Calu3 (cell line): ENCODE results near the gene CD302. TPM values are rescaled to one million over a fixed set of nuclear protein-coding genes. Genes with fewer than 3 reads are reported as not detected.

Experiments
- BruUV-seq: library from RNA; stranded (reverse); fragments of 400-500 nt; replicated peaks from 2 replicates; lab custom pipeline; 2021; lab: Mats Ljungman, UMichigan
- CTCF ChIA-PET: fragments of 300-600 bp; sonication (Branson Sonifier 250); formaldehyde crosslinking; loops from one replicate; lab custom pipeline; 2022; ENCODE audit warnings: antibody characterized with exemption; lab: Charles Lee
- DNase-seq: peaks from one replicate; pipeline ENCODE4 v3.0.0; 2022
- H3K27ac Mint-ChIP-seq: one replicate; pipeline ENCODE4 v1.8.0; 2022; ENCODE audit warnings: mixed read lengths; ENCODE audit not compliant: unreplicated experiment
- H3K27me3 Mint-ChIP-seq: one replicate; pipeline ENCODE4 v1.8.0; 2022; ENCODE audit warnings: mixed read lengths; ENCODE audit not compliant: unreplicated experiment
- H3K36me3 Mint-ChIP-seq: one replicate; pipeline ENCODE4 v1.8.0; 2022; ENCODE audit warnings: mild to moderate bottlenecking, moderate library complexity, mixed read lengths; ENCODE audit not compliant: insufficient read depth, unreplicated experiment
- H3K4me1 Mint-ChIP-seq: one replicate; pipeline ENCODE4 v1.8.0; 2022; ENCODE audit warnings: mild to moderate bottlenecking, low read depth, mixed read lengths; ENCODE audit not compliant: unreplicated experiment
- H3K4me3 Mint-ChIP-seq: one replicate; pipeline ENCODE4 v1.8.0; 2022; ENCODE audit warnings: mild to moderate bottlenecking, low read depth, moderate library complexity, mixed read lengths; ENCODE audit not compliant: unreplicated experiment
- H3K9me3 Mint-ChIP-seq: one replicate; pipeline ENCODE4 v1.8.0; 2022; ENCODE audit warnings: low read depth, mixed read lengths; ENCODE audit not compliant: unreplicated experiment
- intact Hi-C: fragments of 100-400 bp; cut with micrococcal nuclease; formaldehyde crosslinking; loops from one replicate; pipeline ENCODE4 v1.10.0; 2022; ENCODE audit not compliant: unreplicated experiment
- total RNA-seq: library from RNA; stranded (reverse); gene quantifications from 2 replicates; pipeline ENCODE4 v1.2.3, GENCODE V29; 2022
- TF ChIP-seq, protein P1 (sequence below): fragments of 200-600 bp; IDR thresholded peaks from one replicate; pipeline ENCODE4 v1.8.0; 2022; ENCODE audit warnings: antibody characterized with exemption; ENCODE audit not compliant: unreplicated experiment

CD302 gene
- total RNA-seq, 1 experiment from 2014 or later, result 5.4 TPM

DNA sequence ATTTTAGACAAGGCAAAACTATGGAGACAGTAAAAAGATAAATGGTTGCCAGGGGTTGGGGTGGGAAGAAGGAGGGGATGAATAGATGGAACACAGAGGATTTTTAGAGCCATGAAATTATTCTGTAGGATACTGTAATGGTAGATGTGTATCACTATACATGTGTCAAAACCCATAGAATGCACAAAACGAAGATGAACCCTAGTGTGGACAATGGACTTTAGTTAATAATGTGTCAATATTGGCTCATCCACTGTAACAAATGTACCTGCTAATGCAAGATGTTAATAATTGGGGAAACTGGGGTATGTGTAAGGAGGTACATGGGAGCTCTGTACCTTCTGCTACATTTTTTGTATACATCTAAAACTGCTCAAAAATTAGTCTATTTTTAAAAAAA, 1.8 kb upstream of the CD302 start:
- H3K9me3 Mint-ChIP-seq, result no peaks in the 10 kb centered on the region
- CTCF ChIA-PET, result no interaction called here
- peaks cover 28% of the 10 kb centered on the region for H3K36me3 Mint-ChIP-seq
- intact Hi-C loops, result loop anchor here (10.0 kb wide), 1 partner anchor 165 kb away; no protein-coding TSS in a partner anchor
- H3K4me3 Mint-ChIP-seq, result no peak overlapping the region
- H3K27me3 Mint-ChIP-seq, result no peaks in the 10 kb centered on the region
- DNase-seq, result no peak
- TF ChIP-seq, protein P1, sequence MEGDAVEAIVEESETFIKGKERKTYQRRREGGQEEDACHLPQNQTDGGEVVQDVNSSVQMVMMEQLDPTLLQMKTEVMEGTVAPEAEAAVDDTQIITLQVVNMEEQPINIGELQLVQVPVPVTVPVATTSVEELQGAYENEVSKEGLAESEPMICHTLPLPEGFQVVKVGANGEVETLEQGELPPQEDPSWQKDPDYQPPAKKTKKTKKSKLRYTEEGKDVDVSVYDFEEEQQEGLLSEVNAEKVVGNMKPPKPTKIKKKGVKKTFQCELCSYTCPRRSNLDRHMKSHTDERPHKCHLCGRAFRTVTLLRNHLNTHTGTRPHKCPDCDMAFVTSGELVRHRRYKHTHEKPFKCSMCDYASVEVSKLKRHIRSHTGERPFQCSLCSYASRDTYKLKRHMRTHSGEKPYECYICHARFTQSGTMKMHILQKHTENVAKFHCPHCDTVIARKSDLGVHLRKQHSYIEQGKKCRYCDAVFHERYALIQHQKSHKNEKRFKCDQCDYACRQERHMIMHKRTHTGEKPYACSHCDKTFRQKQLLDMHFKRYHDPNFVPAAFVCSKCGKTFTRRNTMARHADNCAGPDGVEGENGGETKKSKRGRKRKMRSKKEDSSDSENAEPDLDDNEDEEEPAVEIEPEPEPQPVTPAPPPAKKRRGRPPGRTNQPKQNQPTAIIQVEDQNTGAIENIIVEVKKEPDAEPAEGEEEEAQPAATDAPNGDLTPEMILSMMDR, result no peak
- BruUV-seq, result no TSS peak
- peaks cover 16% of the 10 kb centered on the region for H3K4me1 Mint-ChIP-seq
- H3K27ac Mint-ChIP-seq, result no peak overlapping the region

DNA sequence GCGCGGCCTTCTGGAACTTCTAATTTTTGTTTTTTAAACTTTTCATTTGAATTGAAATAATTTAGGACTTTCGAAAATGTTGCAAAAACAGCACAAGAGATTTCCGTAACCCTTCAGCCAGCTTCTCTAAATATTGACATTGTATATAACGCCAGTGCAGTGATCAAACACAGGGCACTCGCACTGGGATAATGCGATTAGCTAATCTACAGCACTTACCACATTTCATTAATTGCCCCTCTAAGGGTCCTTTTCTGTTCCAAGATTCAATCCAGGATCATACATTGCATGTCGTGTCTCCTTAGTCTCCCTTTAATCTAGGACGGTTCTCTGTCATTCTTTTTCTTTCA, 343 bp upstream of the CD302 start:
- TF ChIP-seq, protein P1, result no peak
- Mint-ChIP-seq H3K36me3 (peaks cover 28% of the 10 kb centered on the region), H3K4me1 (peaks cover 16% of the 10 kb centered on the region), H3K27ac (no peak overlapping the region), H3K4me3 (peak overlapping the region; percentile 82), H3K9me3 (no peaks in the 10 kb centered on the region), H3K27me3 (no peaks in the 10 kb centered on the region)
- no peak for DNase-seq
- CTCF ChIA-PET, result no interaction called here
- BruUV-seq, result no TSS peak
- intact Hi-C loops, result no loop called here

DNA sequence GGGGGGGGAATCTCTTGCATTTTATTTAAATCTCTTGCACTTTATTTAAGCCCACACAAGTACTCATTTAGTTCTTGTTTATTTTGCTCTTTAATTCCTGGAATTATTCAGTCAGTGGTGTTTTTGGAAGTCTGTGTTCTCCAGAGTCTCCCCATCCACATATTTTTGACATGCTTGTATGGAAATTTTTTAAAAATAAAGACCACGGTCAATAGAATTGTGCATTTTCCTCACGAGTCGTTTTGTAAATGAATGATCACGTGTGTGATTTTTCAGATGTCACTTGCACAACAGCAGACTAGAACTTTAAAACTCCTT, 824 bp downstream of the CD302 start:
- CTCF ChIA-PET, result no interaction called here
- no peaks in the 10 kb centered on the region for H3K27me3 Mint-ChIP-seq
- BruUV-seq, result no TSS peak

DNA sequence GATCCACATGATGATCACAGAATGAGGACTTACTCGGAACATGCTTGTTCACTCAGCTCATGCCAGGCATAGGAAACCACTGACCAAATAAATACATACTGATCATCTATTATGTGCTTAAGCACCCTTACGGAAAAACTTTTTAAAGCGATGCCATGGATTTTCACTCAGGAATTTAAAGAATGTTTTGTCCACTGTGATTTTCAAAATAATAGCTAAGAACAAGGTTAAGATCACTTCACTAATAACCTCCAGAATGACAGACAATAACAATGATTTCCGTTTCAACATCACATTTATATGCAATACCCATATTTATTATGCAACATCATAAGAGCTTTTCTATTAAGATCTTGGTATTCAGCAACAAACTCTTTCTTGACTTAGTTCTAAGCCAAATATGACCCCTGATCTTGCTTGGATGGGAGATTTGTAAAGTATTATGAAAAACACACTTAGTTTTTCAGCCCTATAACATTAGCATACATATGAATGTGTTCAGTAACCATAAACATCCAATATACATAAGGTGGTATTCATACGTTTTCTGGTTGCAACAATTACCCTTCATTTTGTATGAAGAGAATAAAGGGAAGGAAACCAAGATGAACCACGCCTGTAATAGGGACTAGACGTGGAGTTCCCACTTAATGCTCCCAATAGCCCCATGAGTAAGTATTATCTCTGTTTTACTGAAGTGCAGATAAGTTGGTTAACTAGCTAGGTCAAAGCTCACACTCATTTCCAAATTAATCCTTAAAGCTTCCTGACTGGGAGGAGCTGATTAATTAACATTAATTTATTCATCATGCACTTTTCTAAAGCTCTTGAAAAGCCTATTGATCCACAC, 1.9 kb downstream of the CD302 start:
- DNase-seq, result no peak
- peaks cover 28% of the 10 kb centered on the region for H3K36me3 Mint-ChIP-seq
- no TSS peak for BruUV-seq
- intact Hi-C loops, result no loop called here
- H3K27ac Mint-ChIP-seq, result peak overlapping the region; percentile 50
- CTCF ChIA-PET, result no interaction called here
- TF ChIP-seq, protein P1, result no peak
- no peaks in the 10 kb centered on the region for H3K27me3 Mint-ChIP-seq
- peaks cover 16% of the 10 kb centered on the region for H3K4me1 Mint-ChIP-seq
- H3K9me3 Mint-ChIP-seq, result no peaks in the 10 kb centered on the region
- H3K4me3 Mint-ChIP-seq, result peak overlapping the region; percentile 82

More for the DNA sequence above, 824 bp downstream of the CD302 start:
- H3K4me3 Mint-ChIP-seq, result peak overlapping the region; percentile 82
- H3K4me1 Mint-ChIP-seq, result peaks cover 16% of the 10 kb centered on the region
- H3K9me3 Mint-ChIP-seq, result no peaks in the 10 kb centered on the region
- DNase-seq, result no peak
- H3K27ac Mint-ChIP-seq, result peak overlapping the region; percentile 50
- intact Hi-C loops, result no loop called here
- H3K36me3 Mint-ChIP-seq, result peaks cover 28% of the 10 kb centered on the region
- TF ChIP-seq, protein P1, result no peak
